NCI-H146 treated with DMSO at 0.1 percent for 48 hours (cell line): ENCODE results near the gene NME7.
"Not testable (repeated sequence)": the region's sequence is repeated elsewhere in the genome, so short reads cannot be mapped to it uniquely, and the experiment has no call there.

ENCODE experiments used
- DNase-seq: peaks from one replicate; lab custom pipeline; 2025; ENCODE audit not compliant: unreplicated experiment; lab: John Stamatoyannopoulos, UW

The NME7 gene

DNA sequence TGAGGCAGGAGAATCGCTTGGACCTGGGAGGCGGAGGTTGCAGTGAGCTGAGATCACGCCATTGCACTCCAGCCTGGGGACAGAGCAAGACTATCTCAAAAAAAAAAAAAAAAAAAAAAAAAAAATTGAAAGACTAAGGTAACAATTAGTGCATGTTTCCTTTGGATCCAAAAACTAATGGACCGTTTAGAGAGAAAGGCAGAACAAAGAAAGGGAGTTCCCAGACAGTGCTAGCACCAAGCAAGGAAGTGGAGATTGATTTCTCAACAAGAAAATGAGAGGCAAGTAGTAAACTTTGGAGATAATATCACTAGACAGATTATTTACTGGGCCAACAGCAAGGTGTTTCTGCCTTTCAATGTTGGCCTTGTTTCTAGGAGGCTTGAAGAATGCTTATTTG, 236.9 kb downstream of the NME7 start:
- no peak for DNase-seq

DNA sequence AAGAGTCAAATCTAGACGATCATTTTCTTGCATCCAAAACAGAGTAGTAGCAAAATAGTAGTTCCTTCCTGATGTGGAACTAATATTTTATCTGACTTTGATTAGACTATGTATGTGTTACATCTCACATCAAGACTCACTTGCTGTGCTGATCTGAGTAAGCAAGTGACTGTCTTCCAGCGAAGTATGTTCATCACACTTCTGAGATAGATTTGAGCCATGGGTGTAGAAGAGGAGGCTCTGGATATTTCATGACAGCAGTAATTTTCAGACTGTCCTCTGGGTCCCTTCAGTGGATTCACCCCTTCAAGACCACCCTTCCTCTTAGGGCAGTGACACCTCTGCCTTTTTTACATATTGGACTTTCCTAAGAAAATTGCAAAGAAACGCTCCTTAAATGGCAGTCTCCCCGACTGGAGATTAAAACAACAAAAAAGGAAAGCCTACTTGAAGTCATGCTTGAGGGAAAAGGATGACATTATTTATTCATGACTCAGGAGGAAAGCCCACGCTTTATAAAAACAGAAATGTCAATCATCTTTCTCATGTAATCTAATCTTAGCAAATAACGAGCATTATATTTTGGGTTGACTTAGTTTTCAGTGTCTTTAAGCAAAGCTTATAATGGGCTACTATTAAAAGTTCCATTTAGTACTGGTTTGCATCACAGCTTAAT, 238.3 kb downstream of the NME7 start:
- DNase-seq, result no peak

DNA sequence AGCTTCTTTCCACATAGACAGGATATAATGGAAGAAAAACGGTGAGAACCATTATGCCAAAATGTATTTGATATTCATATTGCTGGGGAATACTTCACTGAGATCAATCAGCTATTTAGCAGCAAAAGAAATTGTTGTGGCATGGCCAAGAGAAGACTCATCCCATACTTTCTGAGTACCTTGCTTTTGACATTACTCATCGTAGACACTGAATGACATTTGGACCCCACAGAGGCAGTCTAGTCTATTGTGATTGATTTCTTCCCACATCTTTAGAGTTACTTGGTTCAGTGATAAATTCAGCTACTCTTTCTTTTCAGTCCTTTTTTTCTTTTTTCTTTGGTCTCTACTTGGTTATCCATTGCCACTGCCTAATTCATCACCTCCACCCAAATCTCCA, 239.0 kb downstream of the NME7 start:
- no peak for DNase-seq

DNA sequence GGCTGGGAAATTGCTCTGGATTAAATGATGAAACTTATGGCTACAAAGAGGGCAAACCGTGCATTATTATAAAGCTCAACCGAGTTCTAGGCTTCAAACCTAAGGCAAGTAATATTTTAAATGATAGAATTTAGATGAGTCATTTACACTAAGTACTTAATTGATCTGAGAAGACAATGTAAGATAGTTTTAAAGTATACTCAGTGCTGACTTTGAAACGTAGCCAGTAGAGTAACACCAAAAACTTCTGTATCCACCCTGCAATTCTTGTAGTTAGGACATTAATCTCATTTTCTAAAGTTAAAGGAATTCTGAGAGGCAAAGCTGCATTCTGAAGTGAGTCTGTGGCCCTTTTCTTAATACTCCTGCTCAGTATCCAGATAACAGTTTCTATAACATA, 240.3 kb downstream of the NME7 start:
- no peak for DNase-seq

DNA sequence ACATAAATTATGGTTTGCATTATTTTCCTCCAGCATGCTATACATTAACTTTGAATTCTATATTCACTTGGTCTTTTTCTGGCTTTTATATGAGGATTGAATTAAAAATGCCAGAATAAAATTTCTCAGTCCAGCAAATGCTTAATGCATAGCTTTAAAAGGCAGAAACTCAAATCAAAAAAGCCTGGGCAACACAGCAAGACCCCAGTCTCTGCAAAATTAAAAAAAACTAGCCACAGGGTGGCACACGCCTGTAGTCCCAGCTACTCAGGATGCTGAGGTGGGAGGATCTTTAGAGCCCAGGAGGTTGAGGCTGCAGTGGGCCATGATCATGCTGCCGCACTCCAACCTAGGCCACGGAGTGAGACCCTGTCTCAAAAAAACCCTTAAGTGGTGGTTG, 241.3 kb downstream of the NME7 start:
- DNase-seq, result no peak

DNA sequence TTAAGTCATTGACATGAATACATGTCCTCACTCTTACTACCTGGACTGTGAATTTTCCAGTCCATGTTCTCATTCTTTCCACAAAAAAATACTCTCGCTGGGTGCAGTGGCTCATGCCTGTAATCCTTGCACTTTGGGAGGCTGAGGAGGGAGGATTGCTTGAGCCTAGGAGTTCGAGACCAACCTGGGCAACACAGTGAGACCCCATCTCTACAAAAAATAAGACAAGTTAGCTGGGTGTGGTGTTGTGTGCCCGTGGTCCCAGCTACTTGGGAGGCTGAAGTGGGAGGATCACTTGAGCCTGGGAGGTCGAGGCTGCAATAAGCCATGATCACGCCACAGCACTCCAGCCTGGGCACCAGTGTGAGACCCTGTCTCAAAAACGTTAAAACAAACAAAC, 242.0 kb downstream of the NME7 start:
- DNase-seq, result not testable (repeated sequence)

DNA sequence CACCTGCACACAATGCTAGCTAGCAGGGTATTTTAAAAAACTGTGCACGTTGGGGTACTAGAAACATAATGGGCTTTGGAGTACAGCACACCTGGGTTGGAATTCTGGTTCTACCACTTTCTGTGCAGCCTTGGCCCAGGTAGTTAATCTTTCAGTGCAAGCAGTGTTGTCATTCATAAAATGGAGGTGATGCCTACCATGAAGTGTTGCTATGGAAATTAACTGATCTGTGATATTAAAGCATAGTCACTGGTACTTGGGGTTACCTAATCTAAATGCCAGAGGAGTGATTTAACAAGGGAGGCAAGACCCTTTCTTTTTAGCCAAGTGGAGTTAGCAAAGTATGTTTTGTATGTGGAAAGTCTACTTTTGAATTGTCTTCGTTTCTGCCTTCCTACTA, 243.1 kb downstream of the NME7 start:
- DNase-seq, result no peak

DNA sequence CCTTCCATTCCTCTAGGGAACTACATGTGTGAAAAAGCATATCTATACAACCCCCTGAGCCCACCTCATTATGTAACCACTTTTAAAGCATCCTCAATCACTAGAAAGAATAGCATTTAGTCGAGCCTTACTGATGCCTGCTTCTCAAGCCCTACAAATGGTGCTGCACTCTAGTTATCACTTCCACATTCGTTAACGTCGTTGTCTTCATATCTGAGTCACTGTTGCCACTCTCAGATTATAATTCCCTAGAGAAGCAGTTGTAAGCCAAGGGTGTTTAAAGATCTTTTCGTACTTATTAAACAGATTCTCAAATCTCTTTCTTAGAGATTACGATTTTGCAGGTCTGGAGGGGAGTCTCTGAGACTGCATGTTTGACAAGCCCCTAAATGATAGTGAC, 244.6 kb downstream of the NME7 start:
- no peak for DNase-seq

DNA sequence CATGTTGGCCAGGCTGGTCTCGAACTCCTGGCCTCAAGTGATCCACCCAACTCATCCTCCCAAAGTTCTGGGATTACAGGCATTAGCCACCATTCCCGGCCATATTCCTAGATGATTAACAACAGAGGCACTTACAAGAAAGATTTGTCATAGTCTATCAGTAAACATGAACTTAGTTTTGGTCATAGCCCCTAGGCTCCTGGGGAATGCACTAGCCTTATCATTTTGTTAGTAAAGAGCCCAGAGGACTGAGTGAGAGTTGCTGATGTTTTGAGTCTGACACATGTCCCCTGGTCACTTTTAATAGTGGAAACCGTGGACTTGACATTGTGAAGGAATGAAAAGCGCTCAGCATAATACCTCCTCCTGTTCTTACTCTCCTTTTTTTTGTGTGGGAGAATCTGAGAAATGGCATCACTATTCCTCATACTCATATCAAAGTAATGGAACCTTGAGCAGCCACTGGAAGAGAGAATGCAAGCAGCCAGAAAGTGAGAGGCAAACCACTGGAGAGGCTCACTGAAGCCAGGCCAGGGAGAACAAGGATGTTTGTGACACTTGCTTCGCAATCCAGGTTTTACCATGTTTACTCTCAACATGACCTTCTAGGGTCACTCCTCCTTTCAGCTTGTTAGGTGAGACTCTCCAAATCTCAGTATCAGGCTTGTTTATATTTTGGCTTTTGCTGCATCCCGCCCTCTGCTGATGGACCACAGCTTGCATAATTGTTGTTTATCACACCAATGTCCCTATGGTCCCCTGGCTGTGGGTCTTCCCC, 246.3 kb downstream of the NME7 start:
- no peak for DNase-seq

DNA sequence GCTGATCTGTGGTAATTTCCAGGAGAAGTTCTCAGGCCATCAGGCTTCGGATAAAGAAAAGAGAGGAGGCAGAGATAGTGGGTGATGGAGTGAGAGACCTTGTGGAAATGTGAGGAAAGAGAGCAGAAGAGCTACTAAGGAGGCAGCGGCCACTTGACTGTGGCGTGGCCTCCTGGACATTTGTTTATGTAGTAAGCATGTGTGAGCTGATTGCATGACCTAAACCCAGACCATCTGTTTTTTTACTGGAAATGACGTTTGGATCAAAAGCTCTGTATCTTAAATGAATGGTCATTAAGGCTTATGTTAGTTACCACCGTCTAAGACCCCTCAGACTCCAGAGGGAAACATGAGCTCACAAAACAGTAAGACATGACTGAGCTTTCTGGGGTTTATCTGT, 247.5 kb downstream of the NME7 start:
- DNase-seq, result no peak

DNA sequence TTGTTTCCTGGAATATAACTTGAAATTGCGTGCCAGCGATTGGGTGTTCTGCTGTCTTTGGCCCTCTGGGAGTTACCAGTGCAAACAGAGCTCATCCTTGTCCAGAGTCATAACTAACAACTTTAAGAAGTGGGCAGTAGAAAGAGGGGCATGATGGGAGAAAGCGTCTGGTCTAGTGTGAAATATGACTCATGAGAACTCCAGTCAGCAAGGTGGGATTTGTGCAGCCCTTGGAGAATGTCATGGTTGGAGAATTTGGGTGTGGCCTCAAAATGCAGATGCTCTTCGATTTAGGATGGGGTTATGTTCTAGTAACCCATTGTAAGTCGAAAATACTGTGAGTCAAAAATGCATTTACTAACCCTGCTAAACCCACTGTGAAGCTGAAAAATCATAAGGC, 248.2 kb downstream of the NME7 start:
- no peak for DNase-seq

DNA sequence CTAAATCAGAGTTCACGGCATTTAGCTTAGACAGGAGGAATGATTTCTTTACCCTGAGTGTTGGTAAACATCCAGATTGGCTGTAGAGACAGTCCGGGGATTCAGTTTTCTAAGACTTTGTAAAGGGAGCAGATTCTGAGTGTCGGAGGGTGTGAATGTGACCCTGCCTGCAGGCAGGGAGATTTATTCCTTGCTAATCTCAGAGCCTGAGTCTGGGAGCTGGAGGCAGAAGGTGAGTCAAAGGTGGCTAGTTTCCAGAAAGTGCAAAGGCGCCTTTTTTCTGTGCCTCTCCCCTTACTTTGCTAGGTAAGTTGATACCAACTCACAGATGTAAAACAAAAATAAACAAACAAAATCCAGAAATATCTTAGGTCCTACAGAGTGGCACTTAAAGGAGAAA, 249.4 kb downstream of the NME7 start:
- DNase-seq, result no peak

DNA sequence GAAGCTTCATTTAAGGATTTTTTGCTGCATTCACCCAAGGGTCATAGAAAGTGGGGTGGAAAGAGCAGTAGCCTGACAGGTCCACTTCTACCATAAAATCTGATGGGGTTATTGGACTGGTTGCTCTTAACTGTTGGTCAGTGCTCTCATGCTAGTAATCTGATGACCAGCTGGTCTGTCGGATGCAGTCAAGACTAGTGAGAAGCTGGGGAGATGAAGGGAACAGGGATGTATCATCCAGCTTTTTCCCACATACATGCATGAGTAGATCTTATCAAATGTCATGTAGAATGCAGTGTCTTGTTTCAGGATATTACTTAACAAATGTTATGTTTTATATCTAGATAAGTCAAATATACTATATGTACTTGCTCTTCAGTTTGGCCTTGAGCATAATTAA, 250.0 kb downstream of the NME7 start:
- DNase-seq, result no peak

DNA sequence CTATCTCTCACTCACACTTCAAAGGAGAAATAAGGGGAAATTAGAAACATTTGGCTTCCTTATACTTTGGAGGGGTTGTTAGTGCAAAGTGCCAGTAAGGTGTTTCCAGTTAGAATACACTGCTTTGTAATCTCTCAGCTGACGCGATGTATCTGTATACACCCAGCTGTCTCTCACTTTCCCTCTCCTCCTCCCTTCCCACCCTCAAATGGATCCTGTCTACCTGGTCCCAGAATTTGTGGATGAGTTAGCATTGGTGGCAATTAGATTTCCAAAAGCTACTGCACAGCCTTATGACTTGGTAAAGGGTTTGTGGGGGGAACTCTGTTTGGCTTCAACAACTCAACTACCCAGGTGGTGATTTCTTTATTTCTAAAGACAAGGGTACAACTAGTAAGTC, 250.6 kb downstream of the NME7 start:
- no peak for DNase-seq

DNA sequence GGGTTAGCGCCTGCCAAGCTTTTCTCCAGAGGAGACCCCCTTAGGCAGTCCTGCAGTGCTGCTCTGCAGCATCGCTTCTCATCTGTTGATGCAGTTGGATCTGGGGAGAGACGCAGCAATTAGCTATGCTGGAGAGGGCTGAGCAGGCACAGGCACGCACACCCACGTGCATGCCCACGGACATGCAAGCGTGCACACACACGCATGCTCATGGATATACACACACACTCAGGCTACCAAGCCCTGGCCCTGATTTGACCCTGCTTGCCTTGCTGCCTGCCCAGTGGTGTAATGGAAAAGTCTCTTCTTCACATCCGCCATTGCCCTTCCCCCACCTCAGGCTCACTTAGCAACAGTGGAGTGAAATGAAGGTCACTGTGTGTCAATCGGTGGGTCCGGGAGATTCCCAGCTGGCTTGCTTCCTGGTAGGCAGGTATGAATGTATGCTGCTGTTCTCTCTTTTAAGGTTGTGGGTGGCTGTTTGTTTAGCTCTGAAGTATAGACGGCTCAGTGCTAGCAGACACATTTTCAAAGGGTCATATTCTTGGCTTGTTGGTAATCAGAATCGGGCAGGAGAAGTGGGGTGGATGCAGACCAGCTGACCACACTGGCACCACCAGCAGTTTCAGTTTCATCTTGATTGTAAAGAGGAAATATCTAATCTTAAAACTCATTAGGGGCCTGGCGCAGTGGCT, 251.6 kb downstream of the NME7 start:
- no peak for DNase-seq

DNA sequence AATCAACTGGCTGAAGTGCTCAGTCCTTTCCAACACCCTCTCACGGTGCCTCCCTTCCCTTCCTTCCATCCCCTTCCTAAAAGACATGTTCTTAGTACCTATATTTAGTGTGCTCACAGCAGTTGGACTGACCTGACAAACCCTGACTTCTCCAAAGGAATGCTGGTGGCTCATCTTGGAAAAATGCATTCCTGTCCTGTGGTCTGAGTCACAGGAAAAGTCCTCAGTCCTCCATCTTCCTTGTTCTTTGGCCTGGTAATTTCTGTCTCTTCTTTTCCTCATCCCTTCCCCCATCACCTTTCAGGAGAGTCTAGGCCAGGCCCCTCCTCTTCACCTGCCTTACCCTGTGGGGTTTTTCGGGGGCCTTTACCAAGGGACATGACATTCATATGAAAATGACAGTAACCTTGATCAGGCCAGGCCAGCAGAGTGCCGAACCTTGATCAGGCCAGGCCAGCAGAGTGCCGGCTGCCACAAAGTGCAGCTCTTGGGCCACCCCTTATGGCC, 253.9 kb downstream of the NME7 start:
- DNase-seq, result no peak

DNA sequence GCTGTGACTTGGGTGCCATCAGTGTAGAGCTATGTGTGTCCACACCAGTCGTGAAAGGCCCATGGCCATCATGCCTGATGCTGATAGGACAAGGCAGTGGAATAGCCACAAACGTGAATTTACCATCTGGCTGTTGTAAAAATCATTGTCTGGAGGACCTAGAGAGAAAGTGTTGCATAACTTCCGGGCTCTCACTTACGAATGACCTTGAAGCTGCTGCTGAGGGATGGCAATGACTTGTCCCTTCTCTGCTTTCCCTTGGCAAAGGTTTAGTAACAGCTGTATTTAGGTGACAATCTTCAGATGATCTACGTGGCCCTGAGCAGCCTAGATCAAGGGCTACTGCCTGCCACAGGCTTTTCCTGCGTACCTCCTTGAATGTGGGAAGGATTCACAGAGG, 255.4 kb downstream of the NME7 start:
- no peak for DNase-seq

DNA sequence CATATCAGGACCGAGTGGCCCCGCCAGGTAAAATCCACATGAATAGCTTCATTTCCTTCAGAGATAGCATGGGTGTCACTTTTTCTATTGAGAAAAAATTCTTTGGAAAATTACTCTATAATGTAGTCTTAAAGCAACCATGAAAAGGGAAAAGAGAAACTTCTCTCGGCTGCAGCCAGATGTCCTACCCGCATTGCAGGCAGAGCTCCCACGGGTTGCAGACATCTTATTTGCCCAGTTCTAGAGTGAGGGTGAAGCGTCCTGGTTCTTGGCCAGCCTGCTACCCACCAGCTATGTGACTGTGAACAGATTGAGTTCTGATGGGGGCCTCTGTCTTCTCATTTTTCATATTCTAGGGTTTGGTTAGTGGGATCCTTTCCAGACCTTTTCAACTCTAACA, 256.1 kb downstream of the NME7 start:
- no peak for DNase-seq

DNA sequence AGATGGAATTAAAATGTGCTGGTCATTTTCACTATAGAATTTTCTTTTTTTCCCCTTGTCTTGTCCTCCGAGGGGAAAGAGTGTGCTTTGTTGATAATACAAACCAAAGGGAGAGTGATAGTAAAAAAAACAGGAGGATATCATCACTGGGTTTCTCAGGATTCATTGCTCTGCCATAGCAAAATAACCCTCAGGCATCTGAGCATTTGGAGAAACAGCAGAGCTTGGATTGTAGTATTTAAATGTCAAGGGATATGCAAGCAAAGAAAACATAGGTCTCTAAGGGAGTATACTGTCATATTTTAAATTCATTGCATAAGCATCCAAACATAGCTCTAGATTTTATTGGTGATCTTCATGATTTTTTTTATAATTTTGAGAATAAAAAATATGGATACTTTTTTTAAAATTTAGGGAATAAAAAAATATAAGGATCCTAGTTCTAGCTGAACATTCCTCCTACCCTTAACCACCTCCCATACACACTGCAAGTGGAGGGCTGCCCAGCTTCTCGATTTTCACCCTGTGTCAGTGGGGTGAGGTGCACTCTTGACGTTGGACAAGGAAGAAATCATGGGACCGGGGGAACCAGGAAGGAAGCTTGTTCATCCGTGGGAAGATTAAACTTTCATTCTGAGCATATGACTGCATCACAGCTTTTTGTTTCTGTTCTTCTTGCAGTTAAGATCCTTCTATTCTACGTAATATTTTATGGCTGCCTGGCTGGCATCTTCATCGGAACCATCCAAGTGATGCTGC, 256.7 kb downstream of the NME7 start:
- DNase-seq, result no peak

DNA sequence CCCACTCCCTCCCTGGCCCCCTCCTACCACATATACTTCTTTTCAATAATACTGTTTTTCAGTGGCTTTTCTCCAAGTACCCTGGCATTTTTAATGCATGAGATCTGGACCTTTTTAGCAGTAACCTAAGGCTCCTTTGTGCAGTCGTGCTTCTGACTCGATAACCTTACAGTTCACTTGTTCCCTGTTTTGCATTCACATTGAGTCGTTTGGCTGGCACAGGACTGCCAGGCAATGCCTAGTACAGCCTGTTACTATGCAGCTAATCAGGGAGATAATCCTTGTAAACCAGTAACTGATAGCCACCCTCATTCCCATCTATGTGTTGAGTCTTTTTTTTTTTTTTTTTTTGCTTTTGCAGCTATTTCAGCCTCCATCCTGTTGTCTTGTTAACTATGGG, 257.4 kb downstream of the NME7 start:
- DNase-seq, result no peak

DNA sequence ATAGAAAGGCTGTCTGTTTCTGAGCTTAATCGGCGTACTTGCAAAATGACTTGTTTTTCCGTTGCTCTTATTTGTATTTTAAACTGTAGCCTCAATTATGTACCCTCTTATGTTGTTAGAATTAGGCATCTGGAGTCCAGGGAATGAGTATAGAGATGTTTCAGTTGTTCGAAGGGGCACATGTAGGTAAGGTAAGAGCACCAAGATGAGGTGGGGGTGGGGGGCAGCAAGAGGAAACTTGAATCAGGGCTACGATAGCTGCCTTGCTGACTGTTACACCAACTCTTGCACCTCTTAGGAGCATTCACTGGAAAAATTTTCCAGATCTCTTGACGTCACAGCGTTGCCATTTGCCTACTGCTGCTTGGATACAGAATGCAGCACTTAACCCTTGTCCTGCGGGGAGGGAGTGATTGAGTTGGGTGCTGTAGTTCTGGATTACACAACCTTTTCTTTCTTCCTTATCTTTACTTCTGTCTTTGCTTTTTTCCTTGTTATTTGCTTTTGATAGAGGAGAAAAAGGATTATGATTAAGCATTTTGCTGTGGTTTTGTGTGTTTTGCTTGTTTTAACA, 257.9 kb downstream of the NME7 start:
- peak; percentile 13 for DNase-seq
